Hypothalamus (tissue), 51 donors: ENCODE data around the gene HES5.

Source experiments
- DNase-seq, 51 donors: peaks; one replicate each; lab custom pipeline; 2025; lab: John Stamatoyannopoulos, UW

The HES5 gene

DNA sequence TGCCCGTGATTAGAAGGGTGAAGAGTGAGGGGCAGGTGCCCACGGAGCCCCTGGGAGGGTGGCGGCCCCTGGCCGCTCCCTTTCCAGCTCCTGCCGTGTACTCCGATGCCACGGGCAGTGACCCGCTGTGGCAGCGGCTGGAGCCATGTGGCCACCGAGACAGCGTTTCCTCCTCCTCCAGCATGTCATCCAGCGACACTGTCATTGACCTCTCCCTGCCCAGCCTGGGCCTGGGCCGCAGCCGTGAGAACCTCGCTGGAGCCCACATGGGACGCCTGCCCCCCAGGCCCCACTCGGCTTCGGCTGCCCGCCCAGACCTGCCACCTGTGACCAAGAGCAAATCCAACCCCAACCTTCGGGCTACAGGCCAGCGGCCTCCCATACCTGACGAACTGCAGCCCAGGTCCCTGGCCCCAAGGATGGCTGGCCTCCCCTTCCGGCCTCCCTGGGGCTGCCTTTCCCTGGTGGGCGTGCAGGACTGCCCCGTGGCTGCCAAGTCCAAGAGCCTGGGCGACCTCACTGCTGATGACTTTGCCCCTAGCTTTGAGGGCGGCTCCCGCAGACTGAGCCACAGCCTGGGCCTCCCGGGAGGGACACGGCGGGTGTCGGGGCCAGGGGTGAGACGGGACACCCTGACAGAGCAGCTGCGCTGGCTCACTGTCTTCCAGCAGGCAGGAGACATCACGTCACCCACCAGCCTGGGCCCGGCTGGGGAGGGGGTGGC lies 25.7 kb downstream of the HES5 start:
- DNase-seq, result peak in 5 of 51 donors; percentile 7 to 25 (median 16)

DNA sequence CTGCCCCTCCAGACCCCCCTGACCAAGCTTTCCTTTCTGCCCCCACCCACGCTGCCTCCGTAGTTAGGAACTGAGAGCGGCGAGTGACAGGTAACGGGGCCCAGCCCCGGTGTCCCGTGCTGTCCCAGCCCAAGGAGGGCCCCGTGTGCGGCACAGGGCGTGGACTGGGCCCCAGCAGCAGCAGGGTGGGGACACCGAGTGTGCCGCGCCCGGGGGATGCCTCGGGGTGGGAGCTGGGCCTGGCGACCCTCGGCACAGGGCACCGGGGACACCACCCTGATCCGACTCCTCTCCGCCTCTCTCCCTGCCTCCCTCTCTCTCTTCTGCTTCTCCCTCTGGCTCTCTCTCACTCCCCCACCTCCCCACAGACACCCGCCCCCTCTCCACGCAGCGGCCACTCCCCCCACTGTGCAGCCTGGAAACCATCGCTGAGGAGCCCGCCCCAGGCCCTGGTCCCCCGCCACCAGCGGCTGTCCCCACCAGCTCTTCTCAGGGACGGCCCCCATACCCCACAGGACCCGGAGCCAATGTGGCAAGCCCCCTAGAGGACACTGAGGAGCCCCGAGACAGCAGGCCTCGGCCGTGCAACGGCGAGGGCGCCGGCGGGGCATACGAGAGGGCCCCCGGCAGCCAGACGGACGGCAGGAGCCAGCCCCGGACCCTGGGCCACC lies 26.4 kb downstream of the HES5 start:
- no peak for DNase-seq

DNA sequence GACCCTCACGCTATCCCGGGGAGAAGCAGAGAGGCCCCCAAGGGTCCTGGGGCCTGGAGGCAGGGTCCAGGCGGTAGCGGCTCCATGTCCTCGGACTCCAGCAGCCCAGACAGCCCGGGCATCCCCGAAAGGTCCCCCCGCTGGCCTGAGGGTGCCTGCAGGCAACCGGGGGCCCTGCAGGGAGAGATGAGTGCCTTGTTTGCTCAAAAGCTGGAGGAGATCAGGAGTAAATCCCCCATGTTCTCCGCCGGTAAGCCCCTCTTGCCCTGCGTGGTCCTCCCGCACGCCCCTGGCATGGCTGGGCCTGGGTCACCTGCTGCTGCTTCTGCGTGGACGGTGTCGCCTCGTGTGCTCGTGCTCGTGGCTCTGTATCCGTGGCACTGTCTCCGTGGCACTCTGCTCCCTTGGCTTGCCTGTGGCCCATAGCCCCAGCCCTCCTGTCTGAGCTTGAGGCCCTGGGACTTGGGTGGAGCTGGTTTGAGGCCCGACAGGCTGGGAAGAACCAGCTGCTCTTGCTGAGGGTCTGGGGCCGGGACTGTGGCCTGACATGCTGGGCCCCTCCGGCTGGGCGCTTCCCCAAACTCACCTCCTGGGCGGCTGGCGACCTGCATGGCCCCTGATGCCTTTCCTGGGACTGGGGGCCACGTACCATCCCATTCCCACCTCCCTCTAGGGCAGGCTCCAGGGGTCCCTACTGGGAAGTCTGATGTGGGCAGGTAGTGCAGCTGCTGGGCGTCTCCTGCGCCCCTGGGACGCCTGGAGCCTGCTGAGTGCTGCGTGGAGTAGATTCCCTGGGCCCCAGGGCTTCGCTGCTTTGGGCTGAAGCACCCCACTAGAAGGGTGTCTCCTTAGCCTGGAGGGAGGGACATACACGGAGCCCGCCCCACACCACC lies 27.2 kb downstream of the HES5 start:
- no peak for DNase-seq

DNA sequence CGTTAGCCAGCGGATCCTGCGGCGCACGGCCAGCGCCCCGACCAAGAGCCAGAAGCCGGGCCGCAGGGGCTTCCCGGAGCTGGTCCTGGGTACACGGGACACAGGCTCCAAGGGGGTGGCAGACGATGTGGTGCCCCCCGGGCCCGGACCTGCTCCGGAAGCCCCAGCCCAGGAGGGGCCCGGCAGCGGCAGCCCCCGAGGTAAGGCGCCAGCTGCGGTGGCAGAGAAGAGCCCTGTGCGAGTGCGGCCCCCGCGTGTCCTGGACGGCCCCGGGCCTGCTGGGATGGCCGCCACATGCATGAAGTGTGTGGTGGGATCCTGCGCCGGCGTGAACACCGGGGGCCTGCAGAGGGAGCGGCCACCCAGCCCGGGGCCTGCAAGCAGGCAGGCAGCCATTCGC lies 27.9 kb downstream of the HES5 start:
- no peak for DNase-seq

DNA sequence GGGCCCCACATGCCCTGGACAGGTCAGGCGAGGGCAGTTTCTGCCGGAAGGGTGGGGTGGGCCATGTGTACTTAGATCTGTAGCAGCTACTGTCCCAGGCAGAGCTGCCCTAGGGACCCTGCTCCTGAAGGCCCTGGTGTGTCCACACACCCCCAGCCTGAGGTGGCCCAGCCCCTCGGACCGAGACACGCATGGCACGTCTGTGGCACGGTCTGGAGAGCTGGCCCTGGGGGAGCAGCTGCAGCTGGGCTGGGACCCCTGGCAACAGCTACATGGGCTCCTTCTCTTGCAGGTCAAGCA lies 28.3 kb downstream of the HES5 start:
- no peak for DNase-seq

DNA sequence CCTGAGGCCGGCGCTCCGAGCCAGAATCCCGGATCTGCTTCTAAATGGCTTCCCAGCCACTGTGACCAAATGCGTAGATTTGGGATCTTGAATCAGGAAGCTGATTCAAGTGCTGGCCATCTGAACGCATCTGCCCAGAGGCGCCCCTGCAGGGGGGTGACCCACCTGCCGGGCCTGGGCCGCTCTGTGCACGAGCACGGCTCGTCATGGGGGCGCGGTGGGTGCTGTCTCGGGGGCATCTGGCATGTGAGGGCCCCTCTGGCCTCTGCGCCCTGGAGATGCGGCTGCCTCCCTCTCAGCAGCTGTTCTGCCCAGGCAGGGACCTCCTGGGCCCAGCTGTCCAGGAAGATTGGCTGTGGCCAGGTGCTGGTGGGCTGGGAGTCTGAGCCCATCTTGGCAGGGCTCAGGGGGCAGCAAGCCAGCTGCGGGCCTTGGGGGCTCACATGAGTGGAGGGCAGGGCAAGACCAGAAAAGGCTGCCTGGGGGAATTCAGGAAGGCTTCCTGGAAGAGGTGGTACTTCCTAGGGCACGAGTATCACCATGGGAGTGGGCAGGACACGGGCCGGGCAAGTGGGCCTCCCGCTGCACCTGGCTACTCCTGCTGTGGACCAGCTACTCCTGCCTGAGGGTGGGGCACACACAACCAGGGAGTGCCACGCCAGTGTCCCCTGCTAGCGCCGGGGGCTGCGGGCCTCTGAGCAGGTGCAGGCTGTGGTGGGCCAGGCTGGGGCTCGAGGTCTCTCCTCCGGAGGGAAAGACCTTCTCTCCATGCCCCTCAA lies 28.8 kb downstream of the HES5 start:
- no peak for DNase-seq

DNA sequence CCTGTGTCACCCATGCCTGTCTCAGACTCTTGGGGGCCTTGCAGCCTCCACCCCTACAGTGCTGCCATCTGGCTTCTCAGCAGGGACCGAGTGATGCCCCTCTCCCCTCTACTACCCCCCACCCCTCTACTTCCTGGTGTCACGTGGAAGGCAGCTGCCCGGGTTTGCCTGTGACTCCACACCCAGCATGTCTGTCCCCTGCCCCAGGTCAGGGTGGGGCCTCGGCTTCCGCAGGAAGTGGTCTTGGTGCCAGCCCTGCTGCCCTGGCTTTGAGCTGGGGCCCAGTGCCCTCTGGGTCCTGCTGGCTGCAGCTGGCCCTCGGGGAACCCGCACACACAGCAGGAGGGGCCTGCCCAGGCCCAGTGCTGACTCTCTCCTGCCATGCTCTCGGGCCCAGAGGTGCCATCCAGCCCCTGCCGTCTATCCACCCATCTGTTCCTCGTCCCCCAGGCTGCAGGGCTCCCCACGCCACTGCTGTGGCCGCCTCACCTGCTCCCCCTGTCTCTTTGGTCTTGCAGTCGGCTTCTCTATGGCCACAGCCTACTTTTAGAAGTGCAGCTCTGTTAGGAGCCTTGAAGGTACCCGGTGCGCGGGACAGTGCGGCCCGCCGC lies 30.0 kb downstream of the HES5 start:
- no peak for DNase-seq

DNA sequence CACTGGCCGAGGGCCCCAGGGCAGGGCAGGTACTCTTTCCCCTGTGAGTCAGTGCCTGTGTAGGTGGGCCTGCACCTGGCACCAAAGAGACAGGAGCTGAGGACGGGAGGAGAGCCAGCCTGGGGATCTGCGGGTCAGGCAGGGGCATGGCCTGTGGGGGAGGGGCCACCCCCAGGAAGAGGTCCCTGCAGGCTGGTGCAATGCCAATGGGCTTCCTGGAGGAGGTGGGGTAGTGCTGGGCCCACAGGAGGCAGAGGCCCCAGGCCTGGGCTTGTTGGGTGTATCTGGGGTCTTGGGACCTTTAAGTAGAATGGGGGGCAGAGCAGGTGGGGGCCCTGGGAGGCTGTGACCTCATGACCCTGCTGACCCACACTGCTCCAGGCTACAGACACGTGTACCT lies 30.8 kb downstream of the HES5 start:
- no peak for DNase-seq

DNA sequence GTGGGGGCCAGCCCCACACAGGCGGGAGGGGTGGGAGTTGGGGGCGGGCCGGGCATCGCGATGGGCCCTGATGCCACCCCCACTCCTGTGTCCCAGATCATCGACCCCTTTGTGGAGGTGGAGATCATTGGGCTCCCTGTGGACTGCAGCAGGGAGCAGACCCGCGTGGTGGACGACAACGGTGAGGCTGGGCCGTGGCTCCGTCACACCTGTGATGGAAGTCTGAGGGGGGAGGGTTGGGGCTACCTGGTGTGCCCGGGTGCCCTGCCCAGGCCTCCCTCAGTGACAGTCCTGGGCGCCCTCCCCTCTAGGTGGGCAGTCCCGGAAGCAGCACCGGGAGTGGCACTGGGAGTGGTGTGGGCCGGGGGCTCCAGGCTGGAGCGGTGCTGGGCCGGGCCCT lies 31.4 kb downstream of the HES5 start:
- no peak for DNase-seq

DNA sequence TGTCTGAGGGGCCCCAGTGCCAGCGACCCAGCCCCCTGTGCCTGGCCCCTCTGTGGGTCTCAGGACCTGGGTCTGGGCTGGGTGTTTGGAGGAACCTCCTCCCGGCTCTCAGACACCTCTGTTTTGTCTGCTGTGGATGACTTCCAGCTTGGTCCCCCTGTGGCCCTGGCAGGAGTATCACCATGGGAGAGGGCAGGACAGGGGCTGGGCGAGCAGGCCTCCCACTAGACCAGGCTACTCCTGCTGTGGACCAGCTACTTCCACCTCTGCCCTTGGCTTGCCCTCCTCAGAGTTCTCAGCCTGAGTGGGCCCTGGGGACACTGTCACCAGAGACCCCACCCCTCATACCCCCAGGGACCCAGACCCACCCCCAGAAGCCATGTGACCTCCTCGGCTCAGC lies 32.2 kb downstream of the HES5 start:
- DNase-seq, result no peak

DNA sequence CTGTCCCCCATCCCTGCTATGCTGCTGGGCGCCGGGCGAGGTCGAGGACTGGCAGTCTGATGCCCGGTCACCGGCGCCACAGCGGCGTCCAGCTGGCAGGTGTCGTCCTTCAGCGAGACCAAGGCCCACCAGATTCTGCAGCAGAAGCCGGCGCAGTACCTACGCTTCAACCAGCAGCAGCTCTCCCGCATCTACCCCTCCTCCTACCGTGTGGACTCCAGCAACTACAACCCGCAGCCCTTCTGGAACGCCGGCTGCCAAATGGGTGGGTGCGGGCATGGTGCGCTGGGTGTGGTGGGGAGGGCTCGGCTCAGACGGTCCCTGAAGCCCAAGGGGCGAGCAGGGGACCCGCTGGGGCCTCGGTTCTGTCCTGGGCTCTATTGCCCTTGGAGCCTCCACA lies 33.3 kb downstream of the HES5 start:
- no peak for DNase-seq

DNA sequence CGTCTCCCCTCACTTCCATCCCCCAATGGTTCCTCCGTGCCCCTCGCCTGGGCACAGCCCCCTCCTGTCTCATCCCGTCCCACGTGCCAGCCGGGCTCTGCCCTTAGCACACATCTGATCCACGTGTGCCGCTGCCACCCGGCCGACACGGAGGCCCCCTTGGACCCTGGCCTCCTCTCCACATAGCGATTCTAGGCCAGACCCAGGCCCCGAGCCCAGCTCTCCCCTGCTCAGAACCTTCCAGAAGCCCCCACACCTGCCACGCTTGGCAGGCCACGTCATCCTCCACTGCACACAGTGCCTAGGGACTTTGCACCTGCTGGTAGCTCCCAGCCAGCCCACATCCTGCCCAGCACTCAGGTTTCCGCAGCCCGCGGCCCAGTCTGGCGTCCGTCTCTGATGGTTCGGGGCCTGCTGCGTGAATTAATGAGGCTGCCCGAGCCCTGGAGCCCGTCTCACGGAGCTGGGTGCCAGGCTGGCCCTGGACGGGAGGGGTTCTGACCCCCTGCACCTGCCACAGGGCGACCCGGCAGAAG lies 33.9 kb downstream of the HES5 start:
- no peak for DNase-seq

DNA sequence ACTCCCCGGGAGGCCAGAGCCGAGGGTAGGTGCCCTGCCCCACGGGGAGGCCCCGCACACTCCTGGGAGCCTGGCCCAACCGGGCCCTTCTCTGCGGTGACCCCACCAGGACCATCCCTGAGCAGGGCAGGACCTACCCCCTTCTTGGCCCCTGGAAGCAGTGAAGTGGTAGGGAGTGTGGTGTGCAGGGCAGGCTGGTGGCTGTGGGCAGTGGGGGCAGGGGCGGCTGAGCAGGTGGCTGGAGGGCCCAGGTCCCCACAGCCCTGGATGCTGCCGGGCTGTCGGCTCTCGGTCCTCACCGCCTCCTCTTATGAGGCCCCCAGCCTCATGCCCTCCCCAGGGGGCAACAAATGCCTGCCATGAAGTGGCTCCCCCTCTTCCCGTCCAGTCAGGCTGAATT lies 34.5 kb downstream of the HES5 start:
- DNase-seq, result no peak

DNA sequence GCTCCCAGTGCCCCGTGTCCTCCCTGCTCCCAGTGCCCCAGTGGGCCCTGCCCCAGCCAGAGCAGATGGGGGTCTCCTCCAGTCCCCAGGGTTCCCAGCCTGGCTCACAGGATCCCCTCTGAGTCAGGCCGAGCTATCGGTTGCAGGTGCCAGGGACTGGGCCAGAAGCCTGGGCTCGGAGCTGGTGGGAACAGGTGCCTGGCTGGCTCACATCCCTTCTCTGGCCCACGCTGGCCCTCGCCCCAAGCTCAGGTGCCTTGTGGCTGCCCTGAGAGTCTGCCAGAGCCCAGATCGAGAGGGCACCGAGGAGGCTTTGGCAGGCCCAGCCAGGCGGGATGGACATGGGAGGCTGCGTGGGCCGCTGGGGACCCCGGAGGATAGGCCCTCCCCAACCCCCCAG lies 35.0 kb downstream of the HES5 start:
- no peak for DNase-seq

DNA sequence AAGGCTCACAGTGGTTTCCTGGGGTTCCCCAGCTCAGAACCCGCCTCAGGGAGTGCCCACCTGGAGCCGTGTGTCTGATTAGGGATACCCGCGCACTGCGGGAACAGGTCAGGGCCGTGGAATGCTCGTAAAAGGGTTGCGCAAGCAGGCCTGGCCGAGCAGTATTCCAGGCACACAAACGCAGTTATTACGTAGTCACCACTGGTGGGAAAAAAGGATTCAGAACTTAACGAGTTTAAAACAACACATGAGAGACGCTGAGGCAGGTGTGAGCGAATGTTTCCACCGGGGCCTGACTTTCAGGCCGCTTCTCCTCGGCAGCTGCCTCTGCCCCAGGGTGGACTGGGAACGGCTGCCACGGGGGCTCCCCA lies 35.8 kb downstream of the HES5 start:
- no peak for DNase-seq

DNA sequence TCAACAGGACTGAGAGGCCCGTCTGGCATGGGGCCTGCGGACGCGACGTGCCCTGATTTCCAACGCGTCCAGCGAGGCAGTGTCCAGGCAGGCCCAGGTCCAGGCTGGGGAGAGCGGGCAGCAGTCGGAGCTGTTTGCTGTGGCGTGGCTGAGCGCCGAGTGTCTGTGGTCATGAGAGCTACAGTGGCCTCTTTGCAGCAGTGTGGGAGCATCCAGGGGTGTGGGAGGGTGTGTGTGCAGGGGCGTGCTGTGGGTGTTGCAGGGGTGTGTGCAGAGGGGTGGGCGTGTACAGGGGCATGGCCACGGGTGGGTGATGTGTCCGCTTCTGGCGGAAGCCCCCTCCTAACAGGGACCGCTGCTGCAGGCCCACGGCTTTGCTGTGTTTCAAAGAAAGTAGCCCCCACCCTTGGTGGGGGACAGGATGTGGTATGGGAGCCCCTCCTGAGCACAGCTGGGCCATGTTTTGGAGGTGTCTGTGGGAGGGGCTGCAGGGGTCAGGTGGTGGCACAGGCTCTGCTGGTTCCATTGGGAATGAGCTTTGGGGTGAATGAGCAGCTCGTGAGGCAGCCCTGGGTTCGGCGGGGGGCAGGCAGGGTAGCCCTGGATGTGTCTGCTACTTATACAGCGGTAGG lies 36.3 kb downstream of the HES5 start:
- peak in 50 of 51 donors; percentile 9 to 95 (median 78) for DNase-seq

DNA sequence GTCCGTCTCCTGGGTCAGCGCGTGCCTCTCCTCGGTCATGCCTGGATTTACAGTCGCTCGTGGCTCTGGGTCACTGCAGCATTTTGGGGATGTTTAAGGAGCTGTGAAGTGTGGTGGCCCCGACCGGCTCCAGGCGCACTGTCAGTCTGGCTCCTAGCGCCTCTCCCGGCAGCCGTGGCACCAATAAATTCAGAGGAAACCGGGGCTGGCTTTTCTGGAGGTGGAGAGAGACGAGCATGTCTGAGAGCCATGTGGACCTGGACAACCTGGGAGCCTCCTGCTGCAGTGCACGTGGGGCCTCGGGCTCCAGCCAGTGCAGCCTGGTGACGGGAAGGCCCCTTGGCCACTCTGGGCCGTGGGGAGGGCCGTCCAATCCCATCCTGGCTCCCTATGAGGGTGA lies 36.8 kb downstream of the HES5 start:
- DNase-seq, result peak in 1 of 51 donors; percentile 37

DNA sequence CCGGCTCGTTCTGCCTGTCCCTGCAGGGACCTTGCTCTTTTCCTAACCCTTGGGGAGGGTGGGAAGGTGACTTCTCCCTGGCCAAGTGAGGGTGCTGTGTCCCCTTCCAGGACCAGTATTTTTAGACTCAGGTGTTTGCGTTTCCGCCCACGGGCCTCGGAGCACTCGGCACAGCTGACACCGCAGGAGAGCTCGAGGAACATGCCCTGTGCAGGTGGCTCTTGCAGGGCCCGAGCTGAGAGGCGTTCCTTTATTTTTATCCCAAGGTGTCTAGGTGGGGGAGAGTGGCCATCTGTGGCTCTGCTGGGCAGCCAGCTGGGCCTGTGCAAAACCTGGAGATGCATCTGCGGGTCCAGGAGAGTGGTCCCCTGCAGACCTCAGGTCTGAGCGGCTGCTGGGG lies 38.0 kb downstream of the HES5 start:
- DNase-seq, result no peak

DNA sequence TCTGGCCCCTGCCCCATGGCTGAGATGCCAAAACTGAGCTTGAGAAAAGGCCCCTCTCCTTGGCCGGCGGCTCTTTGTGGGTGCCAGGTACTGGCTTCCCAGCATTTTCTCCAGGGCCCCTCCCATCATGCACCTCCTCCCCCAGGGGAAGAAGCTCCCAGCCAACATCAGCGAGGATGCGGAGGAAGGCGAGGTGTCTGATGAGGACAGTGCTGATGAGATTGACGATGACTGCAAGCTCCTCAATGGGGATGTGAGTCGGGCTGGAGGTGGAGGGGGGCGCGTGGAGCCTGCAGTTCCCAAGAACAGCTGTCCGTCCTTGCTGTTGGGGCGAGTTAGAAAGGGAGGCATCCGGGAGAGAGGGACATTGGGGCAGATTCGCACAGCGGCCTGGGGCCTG lies 40.4 kb downstream of the HES5 start:
- DNase-seq, result peak in 1 of 51 donors; percentile 58

DNA sequence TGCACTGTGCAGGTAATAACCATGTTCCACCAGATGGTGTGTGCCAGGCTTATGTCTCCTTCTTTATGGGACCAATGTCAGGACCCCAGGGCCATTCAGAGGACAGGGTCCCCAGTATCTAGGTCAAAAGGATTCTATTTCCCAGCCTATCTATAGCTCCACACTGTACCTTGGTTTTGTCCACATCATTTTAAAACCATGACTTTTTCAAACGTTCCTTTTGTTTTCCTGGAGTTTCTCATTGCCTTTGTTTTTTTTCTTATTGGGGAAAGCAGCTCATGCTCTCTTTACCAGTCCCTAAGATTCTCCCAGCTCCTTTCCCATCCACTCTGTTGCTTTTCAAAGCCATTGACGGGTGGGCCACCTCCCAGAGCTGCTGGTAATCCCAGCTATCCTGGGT lies 41.4 kb downstream of the HES5 start:
- no peak for DNase-seq
